ENCODE data around the gene MRPS6. TPM values are rescaled to one million over a fixed set of nuclear protein-coding genes. Genes with fewer than 3 reads are reported as not detected.

MRPS6 gene
- total RNA-seq, 1 donor, result 51.4 TPM

DNA sequence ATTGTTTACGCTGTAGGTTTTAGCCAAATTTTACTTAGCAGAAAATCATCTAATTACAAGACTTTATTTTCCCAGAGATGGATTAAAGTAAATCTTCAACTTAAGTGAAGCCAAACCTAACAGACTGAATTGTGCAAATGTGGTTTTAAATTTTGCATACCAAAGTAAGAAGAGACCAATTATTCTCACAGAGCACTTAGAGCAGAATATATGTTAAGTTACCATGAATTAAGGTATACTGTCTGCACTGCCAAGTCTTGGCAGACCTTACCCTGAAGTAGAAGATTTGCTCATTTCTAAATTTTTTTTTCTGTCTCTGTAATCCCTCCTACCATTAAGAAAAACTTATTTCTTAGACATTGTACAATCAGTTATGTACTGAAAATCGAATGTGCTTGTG is 24.1 kb downstream of the MRPS6 start:
- no peak for DNase-seq (ENCODE audit: low read depth)
- TF ChIP-seq, protein P1, sequence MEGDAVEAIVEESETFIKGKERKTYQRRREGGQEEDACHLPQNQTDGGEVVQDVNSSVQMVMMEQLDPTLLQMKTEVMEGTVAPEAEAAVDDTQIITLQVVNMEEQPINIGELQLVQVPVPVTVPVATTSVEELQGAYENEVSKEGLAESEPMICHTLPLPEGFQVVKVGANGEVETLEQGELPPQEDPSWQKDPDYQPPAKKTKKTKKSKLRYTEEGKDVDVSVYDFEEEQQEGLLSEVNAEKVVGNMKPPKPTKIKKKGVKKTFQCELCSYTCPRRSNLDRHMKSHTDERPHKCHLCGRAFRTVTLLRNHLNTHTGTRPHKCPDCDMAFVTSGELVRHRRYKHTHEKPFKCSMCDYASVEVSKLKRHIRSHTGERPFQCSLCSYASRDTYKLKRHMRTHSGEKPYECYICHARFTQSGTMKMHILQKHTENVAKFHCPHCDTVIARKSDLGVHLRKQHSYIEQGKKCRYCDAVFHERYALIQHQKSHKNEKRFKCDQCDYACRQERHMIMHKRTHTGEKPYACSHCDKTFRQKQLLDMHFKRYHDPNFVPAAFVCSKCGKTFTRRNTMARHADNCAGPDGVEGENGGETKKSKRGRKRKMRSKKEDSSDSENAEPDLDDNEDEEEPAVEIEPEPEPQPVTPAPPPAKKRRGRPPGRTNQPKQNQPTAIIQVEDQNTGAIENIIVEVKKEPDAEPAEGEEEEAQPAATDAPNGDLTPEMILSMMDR (IDR thresholded peaks at IDR 0.05; ENCODE audit: insufficient read depth, low read depth, low read length), result no peak
- H3K4me3 ChIP-seq (ENCODE audit: low read depth, low read length), result no peak overlapping the region

DNA sequence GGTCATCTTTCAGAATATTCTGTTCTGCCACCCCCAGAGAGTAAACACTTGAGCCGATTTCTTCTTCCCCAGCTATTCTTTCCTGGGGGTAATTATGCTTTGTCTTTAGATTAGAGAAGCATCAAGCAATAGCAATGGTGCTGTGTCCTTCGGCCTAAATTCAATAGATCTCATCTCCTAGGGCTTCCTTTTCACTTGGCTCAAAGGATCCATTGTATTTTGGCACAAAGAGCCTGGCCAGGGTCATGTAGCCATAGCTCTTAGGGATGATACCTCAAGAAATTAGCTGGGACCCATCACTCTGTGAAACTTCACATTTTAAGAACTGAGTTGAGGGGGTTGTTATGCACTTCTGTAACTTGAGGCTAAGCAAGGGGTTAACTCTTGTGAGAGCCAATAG is 27.0 kb downstream of the MRPS6 start:
- no peak overlapping the region for H3K4me3 ChIP-seq (ENCODE audit: low read depth, low read length)
- no peak for DNase-seq (ENCODE audit: low read depth)
- TF ChIP-seq, protein P1 (IDR thresholded peaks at IDR 0.05; ENCODE audit: insufficient read depth, low read depth, low read length), result no peak

DNA sequence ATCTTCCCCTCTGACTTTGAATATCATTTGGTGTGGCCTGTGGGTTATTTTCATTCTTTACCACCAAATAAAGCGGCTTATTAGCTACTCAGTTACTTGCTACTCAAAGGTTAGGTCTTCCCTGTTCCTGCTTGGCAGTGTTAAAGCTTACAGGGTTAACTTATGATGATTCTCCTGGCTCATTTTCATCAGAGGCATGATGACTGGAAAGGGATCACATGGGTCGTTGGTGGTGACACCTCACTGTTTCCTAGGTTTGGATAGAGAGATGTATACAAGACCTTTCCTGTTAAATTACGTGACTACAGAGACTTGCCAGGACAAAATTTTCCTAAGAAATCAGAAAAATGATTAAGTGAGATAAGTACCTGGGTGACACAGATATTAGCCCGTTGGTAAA is 27.4 kb downstream of the MRPS6 start:
- no peak overlapping the region for H3K4me3 ChIP-seq (ENCODE audit: low read depth, low read length)
- TF ChIP-seq, protein P1 (IDR thresholded peaks at IDR 0.05; ENCODE audit: insufficient read depth, low read depth, low read length), result no peak
- no peak for DNase-seq (ENCODE audit: low read depth)

DNA sequence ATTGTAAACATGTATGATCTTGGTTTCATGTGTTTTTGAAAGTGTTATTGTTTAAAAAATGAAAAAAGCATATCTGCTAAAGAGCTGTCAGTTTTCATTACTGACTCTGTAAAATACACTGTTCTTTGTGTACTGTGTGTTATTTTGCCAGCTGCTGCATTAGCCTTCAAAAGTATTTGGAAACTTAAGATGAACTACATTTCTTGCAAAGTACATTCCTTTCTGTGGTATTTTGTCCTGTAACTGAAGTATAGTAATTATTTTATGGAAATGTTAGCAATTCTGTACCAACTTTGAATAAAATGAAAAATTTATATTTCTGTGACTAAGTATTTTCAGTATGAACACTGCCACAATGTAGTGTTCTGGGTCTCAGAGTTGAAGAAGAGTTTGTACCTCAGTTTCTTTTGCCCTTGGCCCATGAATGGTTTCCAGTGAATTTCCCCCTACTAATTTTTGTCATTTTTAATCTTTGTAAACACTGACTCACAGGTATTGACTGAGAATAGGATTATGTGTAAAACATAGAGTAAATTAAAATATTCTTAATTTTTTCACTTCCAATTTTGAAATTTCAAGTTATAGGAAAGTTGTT is 32.7 kb downstream of the MRPS6 start:
- H3K4me3 ChIP-seq (ENCODE audit: low read depth, low read length), result no peak overlapping the region
- no peak for DNase-seq (ENCODE audit: low read depth)
- TF ChIP-seq, protein P1 (IDR thresholded peaks at IDR 0.05; ENCODE audit: insufficient read depth, low read depth, low read length), result no peak

DNA sequence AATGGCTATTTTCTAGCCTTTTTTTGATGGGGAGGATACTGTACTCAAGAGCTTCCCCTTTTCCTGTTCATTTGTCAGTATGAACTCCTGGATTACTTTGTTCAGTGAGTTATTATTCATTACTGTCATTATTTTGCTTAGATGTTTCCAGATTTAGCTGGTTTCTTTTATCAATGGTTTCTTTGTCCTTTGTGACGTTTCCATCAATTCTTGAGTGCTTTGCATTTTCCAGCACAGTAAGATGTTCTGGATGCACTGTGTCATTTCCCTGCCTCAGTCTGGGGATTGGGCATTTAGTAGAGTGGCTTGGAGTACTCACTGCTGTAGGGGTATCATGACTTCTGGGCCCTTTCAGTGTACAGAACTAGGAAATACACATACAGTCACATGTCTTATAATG is 34.2 kb downstream of the MRPS6 start:
- no peak for DNase-seq (ENCODE audit: low read depth)
- H3K4me3 ChIP-seq (ENCODE audit: low read depth, low read length), result no peak overlapping the region
- TF ChIP-seq, protein P1 (IDR thresholded peaks at IDR 0.05; ENCODE audit: insufficient read depth, low read depth, low read length), result no peak

DNA sequence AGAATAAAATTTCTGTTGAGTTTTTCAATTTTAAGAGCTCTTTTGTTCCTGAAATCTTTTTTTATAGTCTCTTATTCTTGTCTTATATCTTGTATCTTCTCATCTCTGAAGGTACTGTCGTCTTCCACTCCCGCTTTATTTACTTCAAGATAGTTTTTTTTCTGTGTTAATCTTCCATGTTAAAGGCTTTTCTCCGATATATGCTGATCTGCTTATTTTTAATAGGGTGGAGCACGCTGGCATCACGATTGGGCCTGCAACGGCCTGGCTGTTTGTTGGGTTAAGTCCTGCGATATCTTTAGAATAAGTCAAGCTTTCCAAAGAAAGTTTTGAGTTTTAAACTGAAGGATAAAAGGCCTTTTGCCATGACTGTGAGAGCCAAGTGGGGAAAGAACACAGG is 35.7 kb downstream of the MRPS6 start:
- TF ChIP-seq, protein P1 (IDR thresholded peaks at IDR 0.05; ENCODE audit: insufficient read depth, low read depth, low read length), result no peak
- H3K4me3 ChIP-seq (ENCODE audit: low read depth, low read length), result no peak overlapping the region
- no peak for DNase-seq (ENCODE audit: low read depth)

DNA sequence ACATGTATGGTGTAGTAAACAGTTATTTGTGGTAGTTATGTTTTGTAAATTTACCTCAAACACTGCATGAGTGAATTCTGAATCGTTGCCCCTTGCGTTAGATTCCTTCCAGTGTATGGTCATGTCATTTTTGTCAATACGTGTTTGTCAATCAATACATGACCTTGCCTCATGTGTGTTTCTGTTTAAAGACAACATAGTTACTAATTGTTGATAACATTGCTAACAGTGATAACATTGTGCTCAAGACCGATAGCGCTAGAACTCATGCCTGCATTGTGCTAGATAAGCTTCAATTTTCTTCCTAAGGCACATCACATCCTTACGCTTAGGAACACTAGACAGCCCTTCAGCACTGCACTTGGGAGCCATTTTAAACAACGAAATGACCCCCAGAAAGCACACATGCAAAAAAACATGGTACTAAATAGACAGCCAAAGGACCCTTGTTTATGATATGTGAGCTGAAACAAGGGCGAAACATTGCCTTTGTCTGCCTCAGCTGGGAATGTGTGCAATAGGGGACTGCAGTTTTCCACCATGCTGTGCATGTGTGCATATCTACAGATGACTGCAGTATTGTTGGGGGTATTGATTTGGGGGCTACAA is 37.3 kb downstream of the MRPS6 start:
- H3K4me3 ChIP-seq (ENCODE audit: low read depth, low read length), result no peak overlapping the region

More for the DNA sequence above, 37.3 kb downstream of the MRPS6 start:
- no peak for DNase-seq (ENCODE audit: low read depth)
- TF ChIP-seq, protein P1 (IDR thresholded peaks at IDR 0.05; ENCODE audit: insufficient read depth, low read depth, low read length), result no peak

Measured in fibroblast of villous mesenchyme (primary cell).